T-cell (primary cell): ENCODE data around the gene PSORS1C1. TPM values are rescaled to one million over a fixed set of nuclear protein-coding genes. Genes with fewer than 3 reads are reported as not detected.

ENCODE experiments used
- ATAC-seq, 4 experiments: fragments of 200-7000 bp in 3 of 4; fragments of 150-1000 bp in 1 of 4; cut with Tn5 transposase; replicated peaks in 1 of 4; 1 replicate in 3 of 4; 2 replicates in 1 of 4; pipeline ENCODE4 v1.10.0; 2021; ENCODE audit warnings: moderate library complexity in 3 of 4, mild to moderate bottlenecking in 2 of 4, moderate number of reproducible peaks in 1 of 4
- CTCF ChIA-PET, 2 donors: fragments of 300-600 bp; sonication (Branson Sonifier 250); formaldehyde crosslinking; loops; one replicate each; lab custom pipeline; 2022; ENCODE audit warnings: antibody characterized with exemption in 2 of 2; lab: Charles Lee
- POLR2A ChIA-PET, 2 donors: fragments of 300-600 bp; sonication (Branson Sonifier 250); formaldehyde crosslinking; loops; one replicate each; lab custom pipeline; 2022; ENCODE audit warnings: antibody characterized with exemption in 2 of 2; lab: Charles Lee
- DNase-seq, 35 experiments: peaks; one replicate each; pipeline versions ENCODE4 v3.0.0 to v3.0.0-alpha.2; 2013 to 2023
- H3K27ac ChIP-seq: one replicate; pipeline ENCODE4 v1.5.1; 2013; ENCODE audit warnings: low read length
- H3K27me3 ChIP-seq, 2 experiments: replicated peaks in 1 of 2; 1 replicate in 1 of 2; 2 replicates in 1 of 2; pipeline versions ENCODE4 v1.6.1 to v1.7.0; 2013; ENCODE audit warnings: low read length in 1 of 2, mixed read lengths in 1 of 2; ENCODE audit not compliant: control insufficient read depth in 2 of 2, insufficient read depth in 2 of 2; ENCODE audit errors: extremely low read depth in 1 of 2
- H3K36me3 ChIP-seq, 2 donors: 1 replicate in 1 of 2; 2 replicates in 1 of 2; pipeline versions ENCODE4 v1.6.1 to v1.7.0; 2013; ENCODE audit warnings: low read length in 1 of 2; ENCODE audit not compliant: control insufficient read depth in 2 of 2, insufficient read depth in 1 of 2; ENCODE audit errors: extremely low read depth in 1 of 2
- H3K4me1 ChIP-seq, 2 experiments: 1 replicate in 1 of 2; 2 replicates in 1 of 2; pipeline versions ENCODE4 v1.6.1 to v1.7.0; 2013; ENCODE audit warnings: low read length in 2 of 2, mixed read lengths in 1 of 2; ENCODE audit not compliant: insufficient read depth in 2 of 2, control insufficient read depth in 1 of 2; ENCODE audit errors: extremely low read depth in 1 of 2
- H3K4me3 ChIP-seq, 2 donors: 1 replicate in 1 of 2; 2 replicates in 1 of 2; pipeline versions ENCODE4 v1.5.1 to v1.7.0; 2013; ENCODE audit warnings: mild to moderate bottlenecking in 2 of 2, low read length in 1 of 2, moderate library complexity in 1 of 2; ENCODE audit not compliant: control insufficient read depth in 1 of 2; ENCODE audit errors: extremely low read depth in 1 of 2
- H3K9me3 ChIP-seq: 2 replicates; pipeline ENCODE4 v1.7.0; 2013
- H3K27ac Mint-ChIP-seq, 2 donors: one replicate each; pipeline ENCODE4 v1.8.0; 2020 to 2021; ENCODE audit warnings: mild to moderate bottlenecking in 2 of 2, mixed read lengths in 2 of 2
- H3K27me3 Mint-ChIP-seq, 2 donors: one replicate each; pipeline ENCODE4 v1.8.0; 2021 to 2022; ENCODE audit warnings: mixed read lengths in 2 of 2
- H3K36me3 Mint-ChIP-seq: one replicate; pipeline ENCODE4 v1.8.0; 2021; ENCODE audit warnings: mixed read lengths
- H3K4me1 Mint-ChIP-seq, 3 donors: one replicate each; pipeline ENCODE4 v1.8.0; 2020 to 2022; ENCODE audit warnings: mixed read lengths in 3 of 3, mild to moderate bottlenecking in 1 of 3
- H3K4me3 Mint-ChIP-seq, 3 donors: one replicate each; pipeline ENCODE4 v1.8.0; 2020 to 2022; ENCODE audit warnings: mild to moderate bottlenecking in 3 of 3, mixed read lengths in 3 of 3, moderate library complexity in 3 of 3
- H3K9me3 Mint-ChIP-seq, 3 donors: one replicate each; pipeline ENCODE4 v1.8.0; 2020 to 2022; ENCODE audit warnings: mixed read lengths in 3 of 3
- WGBS: methylation state at CpG from one replicate; pipeline ENCODE4 v1.1.5; 2013; ENCODE audit warnings: missing lambda C conversion rate; ENCODE audit not compliant: insufficient coverage; 5-methylcytosine and 5-hydroxymethylcytosine counted together
- total RNA-seq, 35 experiments: library from RNA in 6 of 35; stranded (reverse) in 6 of 35; fragments of 120-200 nt in 1 of 35; gene quantifications; one replicate each; pipeline versions ENCODE4 v1.2.1 to v1.2.4 and lab custom pipeline; 2013 to 2026

The PSORS1C1 gene
- total RNA-seq, 5 donors from 2014 or later (not counting 1 experiment from before 2014, with no cell fraction given) = not detected

DNA sequence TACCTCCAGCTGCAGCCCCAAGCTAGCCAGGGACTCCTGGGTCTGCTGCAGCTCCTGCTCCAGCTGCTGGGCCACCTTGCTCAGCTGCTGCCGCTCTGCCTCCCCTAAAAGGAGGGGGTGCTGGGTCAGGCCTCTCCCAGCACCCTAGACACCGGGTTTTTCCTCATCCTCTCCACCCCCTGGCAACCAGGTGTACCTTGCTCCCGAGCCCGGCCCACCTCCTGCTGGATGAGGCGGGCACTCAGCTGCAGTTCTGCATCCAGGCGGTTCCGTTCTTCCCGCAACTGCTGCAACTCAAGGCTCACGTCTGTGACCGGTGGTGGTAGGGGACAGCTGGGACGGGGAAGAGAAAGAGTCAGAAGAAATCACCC is 30.4 kb downstream of the PSORS1C1 start:
- Mint-ChIP-seq H3K4me3 (no peak overlapping the region), H3K27me3 (no peaks in the 10 kb centered on the region), H3K4me1 (no peaks in the 10 kb centered on the region), H3K36me3 (peaks cover 21% of the 10 kb centered on the region), H3K9me3 (no peaks in the 10 kb centered on the region), H3K27ac (no peak overlapping the region)
- 86% methylated on average over 7 of the region's 11 CpGs for whole genome bisulfite sequencing
- ATAC-seq (no peak), DNase-seq (no peak)
- ChIA-PET POLR2A (no interaction called here), CTCF (no interaction called here)
- Histone ChIP-seq H3K4me1 (no peaks in the 10 kb centered on the region), H3K4me3 (no peak overlapping the region), H3K27me3 (no peaks in the 10 kb centered on the region), H3K27ac (no peak overlapping the region), H3K9me3 (no peaks in the 10 kb centered on the region), H3K36me3 (peaks cover 10 to 13% of the 10 kb centered on the region in 2 donors)

- H3K36me3 Mint-ChIP-seq = peaks cover 23% of the 10 kb centered on the region
- POLR2A ChIA-PET = no interaction called here
- Histone ChIP-seq H3K4me1 (no peaks in the 10 kb centered on the region), H3K36me3 (peaks cover 12 to 15% of the 10 kb centered on the region in 2 donors), H3K27me3 (no peaks in the 10 kb centered on the region), H3K4me3 (no peak overlapping the region), H3K27ac (no peak overlapping the region), H3K9me3 (no peaks in the 10 kb centered on the region)
- ATAC-seq = no peak
- CTCF ChIA-PET = no interaction called here
- no peaks in the 10 kb centered on the region for H3K27me3 Mint-ChIP-seq
- 98% methylated on average over 9 of the region's 10 CpGs for WGBS
- no peaks in the 10 kb centered on the region for H3K4me1 Mint-ChIP-seq
- H3K27ac Mint-ChIP-seq = no peak overlapping the region
- H3K4me3 Mint-ChIP-seq = no peak overlapping the region
- DNase-seq = no peak
- H3K9me3 Mint-ChIP-seq = no peaks in the 10 kb centered on the region
Observed at GRCh38 chr6:31145386-31145785, 30.8 kb downstream of the PSORS1C1 start.

DNA sequence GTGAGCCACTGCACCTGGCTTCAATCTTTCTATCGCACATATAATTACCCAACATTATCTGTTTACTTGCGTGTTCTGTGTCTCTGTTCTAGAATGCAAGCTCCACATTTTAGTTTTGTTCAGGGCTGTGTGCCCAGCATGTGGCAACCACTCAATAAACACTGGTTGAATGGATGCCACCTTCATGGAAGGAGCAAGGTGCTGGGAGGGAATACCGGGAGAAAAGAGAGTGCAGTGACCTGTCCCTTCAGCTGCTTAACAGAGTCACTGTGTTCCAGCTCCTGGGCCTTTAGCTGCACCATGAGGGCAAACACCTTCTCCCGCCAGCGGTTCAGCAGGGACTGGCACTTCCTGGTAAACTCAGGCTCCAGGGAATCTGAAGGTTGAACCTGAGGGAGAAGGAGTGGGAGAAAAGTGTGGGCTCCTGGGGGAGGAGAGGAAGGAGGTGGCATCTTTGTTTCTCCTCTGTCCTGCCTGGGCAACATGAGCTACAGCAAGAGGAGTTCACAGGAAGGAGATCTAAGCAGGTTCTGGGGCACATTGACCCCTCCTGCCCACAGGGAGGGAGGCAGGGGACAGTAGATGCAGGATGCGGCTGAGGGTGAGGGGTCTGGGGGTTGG is 35.3 kb downstream of the PSORS1C1 start:
- Mint-ChIP-seq H3K4me1 (no peaks in the 10 kb centered on the region), H3K4me3 (no peak overlapping the region), H3K36me3 (peaks cover 42% of the 10 kb centered on the region), H3K27ac (no peak overlapping the region), H3K27me3 (no peaks in the 10 kb centered on the region), H3K9me3 (no peaks in the 10 kb centered on the region)
- Histone ChIP-seq H3K4me3 (no peak overlapping the region), H3K36me3 (peaks cover 5 to 13% of the 10 kb centered on the region in 2 donors), H3K27ac (no peak overlapping the region), H3K9me3 (no peaks in the 10 kb centered on the region), H3K4me1 (no peaks in the 10 kb centered on the region), H3K27me3 (no peaks in the 10 kb centered on the region)
- DNase-seq (no peak), ATAC-seq (no peak)
- WGBS = 91% methylated on average over 4 of the region's 6 CpGs
- ChIA-PET CTCF (no interaction called here), POLR2A (no interaction called here)

GRCh38 chr6:31152781-31153180 is 38.2 kb downstream of the PSORS1C1 start:
- POLR2A ChIA-PET = interaction anchor here in 1 of 2 donors (0.7 kb wide), 1 partner anchor 266 kb away, joined by 5 read pairs; no protein-coding TSS in a partner anchor
- H3K36me3 Mint-ChIP-seq = peaks cover 42% of the 10 kb centered on the region

GRCh38 chr6:31154436-31154835 is 39.8 kb downstream of the PSORS1C1 start:
- no peaks in the 10 kb centered on the region for H3K9me3 ChIP-seq
- no peak for ATAC-seq
- 95% methylated on average over 10 of the region's 15 CpGs for WGBS
- ChIA-PET CTCF (interaction anchor here in 1 of 2 donors (0.6 kb wide), 1 partner anchor 337 kb away, joined by 4 read pairs; no protein-coding TSS in a partner anchor), POLR2A (no interaction called here)
- no peak overlapping the region for H3K4me3 ChIP-seq
- Mint-ChIP-seq H3K4me1 (peaks cover 21 to 24% (median 23%) of the 10 kb centered on the region in 3 donors), H3K36me3 (peaks cover 42% of the 10 kb centered on the region), H3K27me3 (no peaks in the 10 kb centered on the region), H3K27ac (no peak overlapping the region), H3K4me3 (no peak overlapping the region), H3K9me3 (no peaks in the 10 kb centered on the region)
- no peak for DNase-seq
- H3K27ac ChIP-seq = no peak overlapping the region
- peaks cover 7 to 18% of the 10 kb centered on the region in 2 experiments for H3K4me1 ChIP-seq
- no peaks in the 10 kb centered on the region for H3K27me3 ChIP-seq
- peaks cover 3 to 7% of the 10 kb centered on the region in 2 donors for H3K36me3 ChIP-seq

More at GRCh38 chr6:31152781-31153180, 38.2 kb downstream of the PSORS1C1 start:
- Histone ChIP-seq H3K27me3 (no peaks in the 10 kb centered on the region), H3K9me3 (no peaks in the 10 kb centered on the region), H3K27ac (no peak overlapping the region), H3K36me3 (peaks cover 3 to 7% of the 10 kb centered on the region in 2 donors), H3K4me3 (no peak overlapping the region), H3K4me1 (peaks cover 2 to 7% of the 10 kb centered on the region in 2 experiments)
- H3K4me1 Mint-ChIP-seq = peaks cover 8 to 9% (median 9%) of the 10 kb centered on the region in 3 donors
- WGBS = 90% methylated on average over 4 of the region's 7 CpGs
- DNase-seq (no peak), ATAC-seq (no peak)
- H3K27me3 Mint-ChIP-seq = no peaks in the 10 kb centered on the region
- H3K4me3 Mint-ChIP-seq = no peak overlapping the region
- peak overlapping the region in 1 of 2 donors; percentile 8 for H3K27ac Mint-ChIP-seq
- CTCF ChIA-PET = interaction anchor here in 1 of 2 donors (0.6 to 0.7 kb wide), 2 partner anchors 75 to 246 kb away, joined by 3 to 4 read pairs; no protein-coding TSS in a partner anchor
- no peaks in the 10 kb centered on the region for H3K9me3 Mint-ChIP-seq

- ATAC-seq = no peak
- Mint-ChIP-seq H3K27ac (no peak overlapping the region), H3K36me3 (peaks cover 23% of the 10 kb centered on the region)
Observed at GRCh38 chr6:31156641-31157040, 42.0 kb downstream of the PSORS1C1 start.

More at GRCh38 chr6:31156641-31157040, 42.0 kb downstream of the PSORS1C1 start:
- Mint-ChIP-seq H3K27me3 (no peaks in the 10 kb centered on the region), H3K4me3 (peak overlapping the region in 2 of 3 donors; percentile 82 to 90), H3K4me1 (peaks cover 24 to 32% (median 27%) of the 10 kb centered on the region in 3 donors), H3K9me3 (no peaks in the 10 kb centered on the region)
- no peaks in the 10 kb centered on the region for H3K9me3 ChIP-seq
- no peak for DNase-seq
- no peak overlapping the region for H3K27ac ChIP-seq
- H3K27me3 ChIP-seq = no peaks in the 10 kb centered on the region
- WGBS = 100% methylated on average over 3 of the region's 7 CpGs
- CTCF ChIA-PET = no interaction called here
- POLR2A ChIA-PET = no interaction called here
- H3K4me3 ChIP-seq = no peak overlapping the region
- H3K4me1 ChIP-seq = peaks cover 7 to 23% of the 10 kb centered on the region in 2 experiments
- peaks cover 0 to 2% of the 10 kb centered on the region in 2 donors for H3K36me3 ChIP-seq
